T-helper 17 cell (primary cell): ENCODE results near the gene ADGRG4. TPM values are rescaled to one million over a fixed set of nuclear protein-coding genes. Genes with fewer than 3 reads are reported as not detected.
A peak's percentile ranks its signal among the peaks of the same experiment; 100 is the strongest.

Experiments used
- ATAC-seq: fragments of 150-1000 bp; cut with Tn5 transposase; 2 replicates; pipeline ENCODE4 v1.10.0; 2021; ENCODE audit warnings: mild to moderate bottlenecking, moderate library complexity
- DNase-seq, 3 donors: peaks; one replicate each; pipeline versions ENCODE4 v3.0.0 to v3.0.0-alpha.2; 2020 to 2021
- H3K9me3 ChIP-seq: one replicate; pipeline ENCODE4 v1.7.0; 2013; ENCODE audit warnings: low read length, mild to moderate bottlenecking; ENCODE audit not compliant: control insufficient read depth, poor library complexity, severe bottlenecking
- H3K27ac Mint-ChIP-seq: one replicate; pipeline ENCODE4 v1.8.0; 2022; ENCODE audit warnings: mild to moderate bottlenecking, moderate library complexity, mixed read lengths
- H3K27me3 Mint-ChIP-seq: one replicate; pipeline ENCODE4 v1.8.0; 2022; ENCODE audit warnings: mixed read lengths
- H3K36me3 Mint-ChIP-seq: one replicate; pipeline ENCODE4 v1.8.0; 2022; ENCODE audit warnings: low read depth, mixed read lengths
- H3K4me1 Mint-ChIP-seq: one replicate; pipeline ENCODE4 v1.8.0; 2022; ENCODE audit warnings: mild to moderate bottlenecking, mixed read lengths
- H3K4me3 Mint-ChIP-seq: one replicate; pipeline ENCODE4 v1.8.0; 2022; ENCODE audit warnings: mild to moderate bottlenecking, moderate library complexity, mixed read lengths
- total RNA-seq, 4 donors: library from RNA in 2 of 4; stranded (reverse) in 2 of 4; gene quantifications; one replicate each; pipeline ENCODE4 v1.2.3 and lab custom pipeline; 2022 to 2026

The ADGRG4 gene
- total RNA-seq, 2 donors from 2014 or later, result not detected

DNA sequence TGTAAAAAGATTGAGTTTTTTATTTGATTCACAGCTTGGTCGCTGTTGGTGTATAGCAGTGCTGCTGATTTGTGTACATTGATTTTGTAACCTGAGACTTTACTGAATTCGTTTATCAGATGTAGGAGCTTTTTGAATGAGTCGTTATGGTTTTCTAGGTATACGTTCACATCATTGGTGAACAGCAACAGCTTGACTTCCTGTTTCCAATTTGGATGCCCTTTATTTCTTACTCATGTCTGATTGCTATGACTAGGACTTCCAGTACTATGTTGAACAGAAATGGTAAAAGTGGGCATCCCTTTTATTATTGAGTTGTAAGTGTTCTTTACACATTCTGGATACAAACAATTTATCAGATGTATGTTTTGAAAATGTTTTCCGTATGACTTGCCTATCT lies 76.0 kb downstream of the ADGRG4 start:
- Mint-ChIP-seq H3K4me3 (no peak overlapping the region), H3K27me3 (no peaks in the 10 kb centered on the region), H3K36me3 (no peaks in the 10 kb centered on the region), H3K27ac (no peak overlapping the region), H3K4me1 (no peaks in the 10 kb centered on the region)
- DNase-seq (no peak), ATAC-seq (no peak)
- H3K9me3 ChIP-seq, result no peaks in the 10 kb centered on the region

DNA sequence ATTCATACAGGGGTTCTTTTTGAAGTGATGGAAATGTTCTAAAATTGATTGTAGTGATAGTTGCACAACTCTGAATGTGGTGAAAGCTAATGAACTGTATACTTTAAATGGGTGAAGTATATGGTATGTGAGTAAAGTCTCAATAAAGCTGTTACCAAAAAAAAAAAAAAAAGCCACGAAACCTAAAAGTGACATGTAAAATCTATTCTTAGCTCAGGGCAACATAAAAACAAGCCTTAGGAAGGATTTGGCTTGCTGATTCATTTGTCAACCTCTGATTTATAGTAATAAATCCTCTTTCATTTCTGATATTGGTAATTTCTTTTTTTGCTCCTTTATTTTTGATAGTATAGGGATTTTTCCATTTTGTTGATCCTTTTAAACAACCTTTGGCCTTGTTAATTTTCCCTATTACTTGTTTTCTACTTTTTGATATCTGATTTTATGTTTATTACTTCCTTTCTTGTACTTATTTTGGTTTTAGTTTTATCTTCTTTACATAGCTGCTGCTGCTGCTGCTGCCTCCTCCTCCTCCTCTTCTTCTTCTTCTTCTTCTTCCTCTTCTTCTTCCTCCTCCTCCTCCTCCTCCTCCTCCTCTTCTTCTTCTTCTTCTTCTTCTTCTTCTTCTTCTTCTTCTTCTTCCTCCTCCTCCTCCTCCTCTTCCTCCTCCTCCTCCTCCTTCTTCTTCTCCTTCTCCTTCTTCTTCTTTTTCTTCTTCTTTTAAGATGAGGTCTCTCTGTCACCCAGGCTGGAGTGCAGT lies 79.4 kb downstream of the ADGRG4 start:
- H3K9me3 ChIP-seq, result no peaks in the 10 kb centered on the region
- DNase-seq (no peak), ATAC-seq (no peak)
- Mint-ChIP-seq H3K27ac (no peak overlapping the region), H3K36me3 (no peaks in the 10 kb centered on the region), H3K4me3 (peak overlapping the region; percentile 57), H3K27me3 (peaks cover 5% of the 10 kb centered on the region), H3K4me1 (no peaks in the 10 kb centered on the region)

GRCh38 chrX:136386173-136386572 lies 85.4 kb downstream of the ADGRG4 start:
- H3K27ac Mint-ChIP-seq, result no peak overlapping the region
- H3K9me3 ChIP-seq, result no peaks in the 10 kb centered on the region
- no peaks in the 10 kb centered on the region for H3K4me1 Mint-ChIP-seq
- H3K27me3 Mint-ChIP-seq, result peaks cover 5% of the 10 kb centered on the region
- H3K36me3 Mint-ChIP-seq, result no peaks in the 10 kb centered on the region
- ATAC-seq (no peak), DNase-seq (no peak)
- no peak overlapping the region for H3K4me3 Mint-ChIP-seq

DNA sequence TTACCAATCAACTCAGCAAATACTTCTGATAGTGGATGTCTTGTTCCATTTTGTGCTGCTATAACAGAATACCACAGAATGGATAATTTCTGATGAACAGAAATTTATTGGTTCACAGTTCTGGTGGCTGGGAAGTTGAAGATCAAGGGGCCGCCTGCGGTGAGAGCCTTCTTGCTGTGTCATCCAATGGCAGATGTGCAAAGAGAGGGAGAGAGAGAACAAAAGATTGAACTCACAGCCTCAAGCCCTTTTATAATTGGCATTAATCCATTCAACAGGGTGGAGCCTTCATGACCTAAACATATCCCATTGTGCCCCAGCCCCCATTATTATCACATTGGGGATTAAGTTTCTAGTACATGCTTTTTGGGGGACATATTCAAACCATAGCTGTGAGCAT lies 86.1 kb downstream of the ADGRG4 start:
- ATAC-seq (no peak), DNase-seq (no peak)
- H3K36me3 Mint-ChIP-seq, result no peaks in the 10 kb centered on the region
- H3K9me3 ChIP-seq, result no peaks in the 10 kb centered on the region
- peaks cover 5% of the 10 kb centered on the region for H3K27me3 Mint-ChIP-seq
- H3K27ac Mint-ChIP-seq, result no peak overlapping the region
- H3K4me1 Mint-ChIP-seq, result no peaks in the 10 kb centered on the region
- no peak overlapping the region for H3K4me3 Mint-ChIP-seq

GRCh38 chrX:136387951-136388502 lies 87.3 kb downstream of the ADGRG4 start:
- no peaks in the 10 kb centered on the region for H3K9me3 ChIP-seq
- Mint-ChIP-seq H3K36me3 (no peaks in the 10 kb centered on the region), H3K4me1 (no peaks in the 10 kb centered on the region), H3K27me3 (peaks cover 5% of the 10 kb centered on the region), H3K4me3 (no peak overlapping the region), H3K27ac (no peak overlapping the region)
- ATAC-seq (no peak), DNase-seq (no peak)

DNA sequence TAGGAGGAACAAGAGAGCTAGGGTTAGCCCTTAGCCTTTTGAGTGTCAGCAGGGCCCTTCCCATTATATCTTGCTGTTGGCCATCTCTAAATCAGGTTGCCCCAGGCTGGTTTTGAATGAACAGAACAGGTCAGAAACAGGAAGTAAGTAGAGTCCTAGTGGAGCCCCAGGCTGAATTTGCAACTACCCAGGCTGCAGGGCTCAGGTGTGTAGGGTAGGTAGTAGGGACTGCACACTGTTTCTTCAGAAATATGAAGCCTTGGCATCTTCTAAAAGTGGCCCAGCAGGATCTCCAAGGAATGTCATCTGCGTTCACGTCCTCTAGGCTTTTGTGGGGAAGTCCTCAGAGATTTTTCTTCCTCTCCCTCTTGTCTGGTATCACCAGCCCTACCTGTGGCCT lies 90.2 kb downstream of the ADGRG4 start:
- Mint-ChIP-seq H3K27ac (no peak overlapping the region), H3K4me1 (no peaks in the 10 kb centered on the region), H3K4me3 (no peak overlapping the region), H3K27me3 (no peaks in the 10 kb centered on the region), H3K36me3 (no peaks in the 10 kb centered on the region)
- no peak for DNase-seq
- ATAC-seq, result no peak
- H3K9me3 ChIP-seq, result no peaks in the 10 kb centered on the region

DNA sequence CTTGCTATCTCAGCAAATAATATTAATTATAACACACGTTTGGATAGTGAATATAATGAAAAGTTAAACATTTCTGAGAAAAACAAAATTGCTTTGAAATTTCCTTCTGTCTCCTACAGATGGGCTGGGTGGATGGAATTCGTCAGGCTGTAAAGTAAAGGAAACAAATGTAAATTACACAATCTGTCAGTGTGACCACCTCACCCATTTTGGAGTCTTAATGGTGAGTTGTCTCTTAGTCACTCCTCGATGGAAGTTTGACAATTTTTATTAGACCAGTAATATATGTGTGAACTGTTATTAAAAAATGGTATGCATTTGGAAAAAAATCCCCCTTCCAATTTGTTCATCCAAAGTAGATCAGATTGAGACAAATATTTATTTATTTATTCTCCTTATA lies 94.5 kb downstream of the ADGRG4 start:
- Mint-ChIP-seq H3K27ac (no peak overlapping the region), H3K36me3 (no peaks in the 10 kb centered on the region), H3K4me1 (no peaks in the 10 kb centered on the region), H3K4me3 (no peak overlapping the region), H3K27me3 (no peaks in the 10 kb centered on the region)
- DNase-seq, result no peak
- no peak for ATAC-seq
- H3K9me3 ChIP-seq, result no peaks in the 10 kb centered on the region

DNA sequence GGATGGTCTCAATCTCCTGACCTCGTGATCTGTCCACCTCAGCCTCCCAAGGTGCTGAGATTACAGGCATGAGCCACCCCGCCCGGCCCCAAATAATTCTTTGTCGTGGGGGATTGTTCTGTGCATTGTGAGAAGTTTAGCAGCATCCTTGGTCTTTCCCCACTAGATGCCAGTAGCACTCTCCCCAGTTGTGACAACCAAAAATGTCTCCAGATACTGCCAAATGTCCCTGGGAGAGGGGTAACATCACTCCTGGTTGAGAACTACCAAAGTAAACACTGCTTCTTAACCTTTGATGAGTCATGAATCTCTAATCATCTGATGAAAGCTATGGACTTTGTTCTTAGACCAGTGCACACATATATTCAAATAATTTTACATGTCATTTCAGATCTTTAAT lies 96.2 kb downstream of the ADGRG4 start:
- no peak for DNase-seq
- H3K36me3 Mint-ChIP-seq, result no peaks in the 10 kb centered on the region
- H3K27me3 Mint-ChIP-seq, result no peaks in the 10 kb centered on the region

DNA sequence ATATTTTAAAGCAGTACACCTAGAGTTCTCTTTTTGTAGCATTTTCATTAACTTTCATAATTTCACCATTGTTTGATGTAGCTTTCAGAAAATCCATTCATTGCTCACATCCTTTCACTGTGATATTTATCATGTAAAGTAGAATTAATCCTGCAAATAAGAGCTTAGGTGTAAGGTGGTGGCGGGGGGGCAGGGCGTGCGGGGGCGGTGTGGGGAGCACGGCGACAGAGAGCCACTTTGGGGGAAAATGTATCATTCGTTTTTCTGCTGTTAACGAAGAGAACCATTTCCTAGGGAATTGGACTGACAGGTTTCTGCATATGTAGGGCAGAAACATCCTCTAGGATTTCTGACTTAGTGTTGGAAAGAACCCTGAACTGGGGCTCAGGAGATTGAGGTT lies 104.4 kb downstream of the ADGRG4 start:
- H3K27ac Mint-ChIP-seq, result no peak overlapping the region
- H3K4me3 Mint-ChIP-seq, result no peak overlapping the region
- no peaks in the 10 kb centered on the region for H3K36me3 Mint-ChIP-seq
- peaks cover 9% of the 10 kb centered on the region for H3K27me3 Mint-ChIP-seq
- no peaks in the 10 kb centered on the region for H3K9me3 ChIP-seq
- no peak for ATAC-seq
- no peak for DNase-seq
- H3K4me1 Mint-ChIP-seq, result no peaks in the 10 kb centered on the region

More for the DNA sequence above, 96.2 kb downstream of the ADGRG4 start:
- no peak overlapping the region for H3K27ac Mint-ChIP-seq
- ATAC-seq, result no peak
- H3K4me3 Mint-ChIP-seq, result no peak overlapping the region
- H3K4me1 Mint-ChIP-seq, result no peaks in the 10 kb centered on the region
- no peaks in the 10 kb centered on the region for H3K9me3 ChIP-seq

DNA sequence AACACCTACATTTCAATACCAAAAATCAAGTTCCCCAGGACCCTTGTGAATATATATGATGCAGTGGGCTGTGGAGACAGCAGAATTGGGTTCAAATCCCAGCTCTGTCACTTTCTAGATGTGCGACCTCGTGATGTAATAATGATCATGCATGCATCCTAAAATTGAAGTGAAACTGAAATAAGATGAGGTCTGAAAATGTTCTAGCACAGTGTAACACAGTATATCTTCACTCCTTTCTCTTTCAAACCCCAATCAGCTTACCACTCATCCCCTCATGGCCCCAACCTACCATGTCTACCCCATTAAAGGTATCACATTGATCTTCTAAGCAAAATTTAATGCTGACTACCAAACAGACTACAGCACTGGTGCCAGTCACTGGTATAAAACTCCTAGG lies 117.0 kb downstream of the ADGRG4 start:
- Mint-ChIP-seq H3K4me3 (no peak overlapping the region), H3K4me1 (no peaks in the 10 kb centered on the region), H3K27ac (no peak overlapping the region), H3K36me3 (no peaks in the 10 kb centered on the region), H3K27me3 (no peaks in the 10 kb centered on the region)
- ATAC-seq (no peak), DNase-seq (no peak)
- H3K9me3 ChIP-seq, result no peaks in the 10 kb centered on the region

DNA sequence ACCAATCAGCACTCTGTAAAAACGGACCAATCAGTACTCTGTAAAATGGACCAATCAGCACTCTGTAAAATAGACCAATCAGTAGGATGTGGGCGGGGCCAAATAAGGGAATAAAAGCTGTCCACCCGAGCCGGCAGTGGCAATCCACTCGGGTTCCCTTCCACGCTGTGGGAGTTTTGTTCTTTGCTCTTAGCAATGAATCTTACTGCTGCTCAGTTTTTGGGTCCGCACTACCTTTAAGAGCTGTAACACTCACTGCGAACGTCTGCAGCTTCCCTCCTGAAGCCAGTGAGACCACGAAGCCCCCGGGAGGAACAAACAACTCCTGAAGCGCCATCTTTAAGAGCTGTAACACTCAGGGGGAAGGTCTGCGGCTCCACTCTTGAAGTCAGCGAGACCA lies 120.6 kb downstream of the ADGRG4 start:
- H3K9me3 ChIP-seq, result no peaks in the 10 kb centered on the region
- Mint-ChIP-seq H3K4me3 (no peak overlapping the region), H3K27me3 (no peaks in the 10 kb centered on the region), H3K36me3 (no peaks in the 10 kb centered on the region), H3K27ac (no peak overlapping the region), H3K4me1 (no peaks in the 10 kb centered on the region)
- no peak for DNase-seq
- no peak for ATAC-seq

DNA sequence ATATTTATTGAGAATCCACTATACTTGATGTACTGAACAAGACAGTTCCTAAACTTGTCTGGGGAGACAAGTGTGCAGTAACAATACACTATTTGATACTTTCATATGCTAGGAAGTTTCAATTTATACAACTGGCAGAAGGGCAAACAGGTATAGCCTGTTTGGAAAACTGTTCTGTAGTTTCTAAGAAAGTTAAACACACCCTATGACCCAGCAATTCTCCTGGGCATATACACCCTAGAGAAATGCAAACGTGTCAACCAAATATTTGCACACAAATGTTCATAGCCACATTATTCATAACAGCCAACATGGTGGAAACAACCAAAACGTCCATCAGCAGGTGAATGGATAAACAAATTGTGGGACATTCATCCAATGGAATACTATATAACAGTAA lies 123.0 kb downstream of the ADGRG4 start:
- DNase-seq (no peak), ATAC-seq (no peak)
- H3K36me3 Mint-ChIP-seq, result no peaks in the 10 kb centered on the region
- H3K9me3 ChIP-seq, result no peaks in the 10 kb centered on the region
- H3K4me3 Mint-ChIP-seq, result no peak overlapping the region
- no peaks in the 10 kb centered on the region for H3K4me1 Mint-ChIP-seq
- no peak overlapping the region for H3K27ac Mint-ChIP-seq
- H3K27me3 Mint-ChIP-seq, result no peaks in the 10 kb centered on the region

GRCh38 chrX:136425996-136426395 lies 125.2 kb downstream of the ADGRG4 start:
- Mint-ChIP-seq H3K27ac (no peak overlapping the region), H3K27me3 (no peaks in the 10 kb centered on the region), H3K4me3 (no peak overlapping the region), H3K36me3 (no peaks in the 10 kb centered on the region), H3K4me1 (no peaks in the 10 kb centered on the region)
- DNase-seq, result no peak
- no peak for ATAC-seq
- no peaks in the 10 kb centered on the region for H3K9me3 ChIP-seq

DNA sequence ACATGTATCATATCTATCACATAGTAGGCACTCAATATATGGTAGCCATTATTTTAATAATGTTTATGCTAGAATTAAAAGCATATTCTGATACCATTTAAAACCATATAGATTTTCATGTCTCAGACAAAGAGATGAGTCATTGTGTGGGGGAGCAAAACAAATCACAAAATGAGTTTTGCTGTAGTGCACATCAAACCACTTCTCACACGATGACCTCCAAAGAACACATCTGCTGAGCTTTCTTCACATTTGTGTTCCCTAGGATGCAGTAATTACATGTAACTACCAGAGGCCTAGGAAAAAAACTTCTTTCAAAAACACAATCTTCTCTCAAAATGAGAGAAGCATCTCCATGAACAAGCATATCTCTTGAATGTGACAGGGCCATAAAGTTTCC lies 130.9 kb downstream of the ADGRG4 start:
- no peaks in the 10 kb centered on the region for H3K36me3 Mint-ChIP-seq
- no peaks in the 10 kb centered on the region for H3K9me3 ChIP-seq
- ATAC-seq (no peak), DNase-seq (no peak)
- H3K27me3 Mint-ChIP-seq, result no peaks in the 10 kb centered on the region
- H3K27ac Mint-ChIP-seq, result no peak overlapping the region
- H3K4me3 Mint-ChIP-seq, result no peak overlapping the region
- H3K4me1 Mint-ChIP-seq, result no peaks in the 10 kb centered on the region
